Type B pancreatic cell (in vitro differentiated cells): ENCODE results near the gene RBM42. TPM values are rescaled to one million over a fixed set of nuclear protein-coding genes. Genes with fewer than 3 reads are reported as not detected.
"Not testable (repeated sequence)": the region's sequence is repeated elsewhere in the genome, so short reads cannot be mapped to it uniquely, and the experiment has no call there.

Experiments
- DNase-seq: peaks from one replicate; pipeline ENCODE4 v3.0.0; 2021; ENCODE audit warnings: mixed read lengths; ENCODE audit not compliant: unreplicated experiment; ENCODE audit errors: extremely low spot score
- H3K27ac Mint-ChIP-seq: 2 replicates; pipeline ENCODE4 v1.8.0; 2021; ENCODE audit warnings: mild to moderate bottlenecking, mixed read lengths
- H3K27me3 Mint-ChIP-seq: 2 replicates; pipeline ENCODE4 v1.8.0; 2021; ENCODE audit warnings: mixed read lengths
- H3K36me3 Mint-ChIP-seq: 2 replicates; pipeline ENCODE4 v1.8.0; 2021; ENCODE audit warnings: mixed read lengths
- H3K4me1 Mint-ChIP-seq: one replicate; pipeline ENCODE4 v1.8.0; 2021; ENCODE audit warnings: mixed read lengths; ENCODE audit not compliant: unreplicated experiment
- H3K4me3 Mint-ChIP-seq: 2 replicates; pipeline ENCODE4 v1.8.0; 2021; ENCODE audit warnings: mild to moderate bottlenecking, mixed read lengths
- H3K9me3 Mint-ChIP-seq: 2 replicates; pipeline ENCODE4 v1.8.0; 2021; ENCODE audit warnings: mixed read lengths
- total RNA-seq: library from RNA; stranded (reverse); gene quantifications from 2 replicates; pipeline ENCODE4 v1.2.1, GENCODE V29; 2021; ENCODE audit warnings: low replicate concordance
- TF ChIP-seq, protein P1 (sequence below): fragments of 200-600 bp; sonication (generic); conservative IDR thresholded peaks from 2 replicates; pipeline ENCODE4 v1.5.0; 2021; ENCODE audit warnings: antibody characterized with exemption, mild to moderate bottlenecking

The RBM42 gene
- total RNA-seq, 1 donor from 2014 or later = 84.9 TPM

GRCh38 chr19:35592226-35592625 is 36.6 kb upstream of the RBM42 start:
- no peak for DNase-seq
- H3K4me1 Mint-ChIP-seq = no peaks in the 10 kb centered on the region
- TF ChIP-seq, protein P1, sequence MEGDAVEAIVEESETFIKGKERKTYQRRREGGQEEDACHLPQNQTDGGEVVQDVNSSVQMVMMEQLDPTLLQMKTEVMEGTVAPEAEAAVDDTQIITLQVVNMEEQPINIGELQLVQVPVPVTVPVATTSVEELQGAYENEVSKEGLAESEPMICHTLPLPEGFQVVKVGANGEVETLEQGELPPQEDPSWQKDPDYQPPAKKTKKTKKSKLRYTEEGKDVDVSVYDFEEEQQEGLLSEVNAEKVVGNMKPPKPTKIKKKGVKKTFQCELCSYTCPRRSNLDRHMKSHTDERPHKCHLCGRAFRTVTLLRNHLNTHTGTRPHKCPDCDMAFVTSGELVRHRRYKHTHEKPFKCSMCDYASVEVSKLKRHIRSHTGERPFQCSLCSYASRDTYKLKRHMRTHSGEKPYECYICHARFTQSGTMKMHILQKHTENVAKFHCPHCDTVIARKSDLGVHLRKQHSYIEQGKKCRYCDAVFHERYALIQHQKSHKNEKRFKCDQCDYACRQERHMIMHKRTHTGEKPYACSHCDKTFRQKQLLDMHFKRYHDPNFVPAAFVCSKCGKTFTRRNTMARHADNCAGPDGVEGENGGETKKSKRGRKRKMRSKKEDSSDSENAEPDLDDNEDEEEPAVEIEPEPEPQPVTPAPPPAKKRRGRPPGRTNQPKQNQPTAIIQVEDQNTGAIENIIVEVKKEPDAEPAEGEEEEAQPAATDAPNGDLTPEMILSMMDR = peak; percentile 71
- H3K27me3 Mint-ChIP-seq = peaks cover 14% of the 10 kb centered on the region
- no peaks in the 10 kb centered on the region for H3K9me3 Mint-ChIP-seq
- H3K4me3 Mint-ChIP-seq = no peak overlapping the region
- no peaks in the 10 kb centered on the region for H3K36me3 Mint-ChIP-seq
- H3K27ac Mint-ChIP-seq = no peak overlapping the region

- not testable (repeated sequence) for H3K4me1 Mint-ChIP-seq, H3K27ac Mint-ChIP-seq, H3K4me3 Mint-ChIP-seq, H3K36me3 Mint-ChIP-seq, DNase-seq, H3K9me3 Mint-ChIP-seq
- peaks cover 21% of the 10 kb centered on the region for H3K27me3 Mint-ChIP-seq
Measured at GRCh38 chr19:35595026-35595425, 33.8 kb upstream of the RBM42 start.

- TF ChIP-seq, protein P1 = no peak
- Mint-ChIP-seq H3K36me3 (no peaks in the 10 kb centered on the region), H3K4me1 (no peaks in the 10 kb centered on the region), H3K4me3 (no peak overlapping the region), H3K27me3 (peaks cover 26% of the 10 kb centered on the region), H3K27ac (no peak overlapping the region), H3K9me3 (no peaks in the 10 kb centered on the region)
- no peak for DNase-seq
Measured at GRCh38 chr19:35595928-35596327, 32.9 kb upstream of the RBM42 start.

- Mint-ChIP-seq H3K27ac (no peak overlapping the region), H3K4me3 (no peak overlapping the region), H3K4me1 (no peaks in the 10 kb centered on the region), H3K27me3 (peaks cover 30% of the 10 kb centered on the region), H3K9me3 (no peaks in the 10 kb centered on the region), H3K36me3 (no peaks in the 10 kb centered on the region)
- TF ChIP-seq, protein P1 = no peak
- DNase-seq = no peak
Measured at GRCh38 chr19:35596366-35596999, 32.4 kb upstream of the RBM42 start.

- Mint-ChIP-seq H3K36me3 (no peaks in the 10 kb centered on the region), H3K9me3 (no peaks in the 10 kb centered on the region), H3K4me3 (no peak overlapping the region), H3K27ac (no peak overlapping the region), H3K4me1 (no peaks in the 10 kb centered on the region), H3K27me3 (peaks cover 20% of the 10 kb centered on the region)
- TF ChIP-seq, protein P1 = no peak
- DNase-seq = no peak
Measured at GRCh38 chr19:35601971-35602370, 26.9 kb upstream of the RBM42 start.

DNA sequence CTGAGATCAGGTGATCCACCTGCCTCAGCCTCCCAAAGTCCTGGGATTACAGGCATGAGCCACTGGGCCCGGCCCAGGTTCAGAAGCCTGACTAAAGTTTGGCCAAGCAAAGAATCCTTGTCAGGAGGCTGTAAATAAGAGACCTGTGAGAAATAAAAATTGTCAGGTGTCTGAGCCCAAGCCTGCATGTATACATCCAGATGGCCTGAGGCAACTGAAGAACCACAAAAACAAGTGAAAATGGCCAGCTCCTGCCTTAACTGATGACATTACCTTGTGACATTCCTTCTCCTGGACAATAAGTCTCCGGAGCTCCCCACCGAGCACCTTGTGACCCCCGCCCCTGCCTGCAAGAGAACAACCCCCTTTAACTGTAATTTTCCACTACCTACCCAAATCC is 24.4 kb upstream of the RBM42 start:
- not testable (repeated sequence) for H3K9me3 Mint-ChIP-seq, H3K4me3 Mint-ChIP-seq, H3K27me3 Mint-ChIP-seq, H3K27ac Mint-ChIP-seq, DNase-seq, H3K4me1 Mint-ChIP-seq, H3K36me3 Mint-ChIP-seq

DNA sequence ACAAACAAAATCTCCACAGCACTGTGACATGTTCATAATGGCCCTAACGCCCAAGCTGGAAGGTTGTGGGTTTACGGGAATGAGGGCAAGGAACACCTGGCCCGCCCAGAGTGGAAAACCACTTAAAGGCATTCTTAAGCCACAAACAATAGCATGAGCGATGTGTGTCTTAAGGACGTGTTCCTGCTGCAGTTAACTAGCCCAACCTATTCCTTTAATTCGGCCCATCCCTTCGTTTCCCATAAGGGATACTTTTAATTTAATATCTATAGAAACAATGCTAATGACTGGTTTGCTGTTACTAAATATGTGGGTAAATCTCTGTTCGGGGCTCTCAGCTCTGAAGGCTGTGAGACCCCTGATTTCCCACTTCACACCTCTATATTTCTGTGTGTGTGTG is 21.7 kb upstream of the RBM42 start:
- not testable (repeated sequence) for H3K27ac Mint-ChIP-seq, H3K36me3 Mint-ChIP-seq, DNase-seq, H3K4me1 Mint-ChIP-seq, H3K4me3 Mint-ChIP-seq, H3K9me3 Mint-ChIP-seq, H3K27me3 Mint-ChIP-seq
